ENCODE data around the gene HDAC4.

The HDAC4 gene

DNA sequence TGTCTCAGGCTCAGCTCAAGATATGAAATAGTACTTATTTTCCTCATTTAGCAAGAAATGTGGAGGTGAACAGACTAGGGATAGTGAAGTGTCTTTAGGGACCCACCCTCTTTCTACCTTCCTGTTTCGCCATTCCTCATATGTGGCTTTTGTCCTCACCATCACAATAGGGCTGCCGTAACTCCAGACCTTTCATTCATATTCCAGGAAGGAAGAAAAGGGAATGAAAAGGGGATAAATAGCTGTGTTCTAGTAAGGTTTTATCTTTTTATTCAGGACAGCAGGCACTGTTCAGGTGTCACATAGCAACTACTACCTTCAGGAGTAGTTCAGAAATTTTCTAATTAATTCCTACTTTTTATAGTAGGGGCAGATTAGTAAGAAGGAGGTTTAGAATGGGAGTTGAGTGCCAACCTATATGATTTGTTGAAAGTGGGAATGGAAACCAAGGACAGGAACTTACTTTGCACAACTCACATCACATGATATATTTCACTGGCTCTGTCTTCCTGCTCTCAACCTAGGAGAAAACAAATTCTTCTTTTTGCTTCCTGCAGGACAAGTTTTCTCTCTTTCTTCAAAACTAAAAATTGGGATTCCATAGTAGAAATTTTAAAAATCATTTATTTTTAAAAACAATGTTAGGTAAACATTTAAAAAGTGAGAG lies 36.0 kb upstream of the HDAC4 start:
- Histone ChIP-seq H3K9ac (ENCODE audit: insufficient read length, low read depth) (no peak overlapping the region), H3K4me3 (ENCODE audit: insufficient read length, low read depth) (no peak overlapping the region), H3K27me3 (ENCODE audit: insufficient read depth, insufficient read length) (peaks cover 29% of the 10 kb centered on the region), H3K4me1 (ENCODE audit: insufficient read depth, insufficient read length) (peaks cover 9% of the 10 kb centered on the region), H3K9me3 (ENCODE audit: insufficient read depth, low read length) (no peaks in the 10 kb centered on the region), H3K36me3 (ENCODE audit: insufficient read depth, insufficient read length, low read length) (no peaks in the 10 kb centered on the region)
- no peak for TF ChIP-seq YY1 (IDR thresholded peaks at IDR 0.05; ENCODE audit: insufficient read depth, insufficient read length)
- TF ChIP-seq SUZ12 (IDR thresholded peaks at IDR 0.05; ENCODE audit: extremely low read depth, insufficient read depth, insufficient read length), result no peak
- no peak for TF ChIP-seq ZNF274 (IDR thresholded peaks at IDR 0.05; ENCODE audit: low read depth, low read length)
- DNase-seq (ENCODE audit: low read depth, low spot score), result no peak

DNA sequence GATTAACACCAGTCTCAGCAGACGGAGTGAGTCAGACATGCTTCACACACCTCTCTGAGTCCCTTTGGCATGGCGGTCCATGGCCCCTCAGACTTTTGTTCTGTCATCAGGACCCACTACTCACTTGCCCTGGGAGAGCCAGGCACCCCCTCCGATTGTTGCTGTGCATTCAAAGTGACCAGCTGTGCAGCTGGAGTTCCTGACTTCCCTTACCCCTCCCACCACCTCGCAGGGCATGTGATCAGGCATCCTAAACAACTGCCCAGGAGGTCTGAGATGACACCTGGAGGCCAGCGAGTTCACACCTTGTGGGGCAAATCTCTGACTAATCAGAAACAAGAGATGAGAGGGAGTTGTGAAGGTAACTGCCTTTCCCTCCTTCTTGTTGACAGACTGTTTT lies 35.3 kb upstream of the HDAC4 start:
- DNase-seq (ENCODE audit: low read depth, low spot score), result no peak
- Histone ChIP-seq H3K27me3 (ENCODE audit: insufficient read depth, insufficient read length) (peaks cover 22% of the 10 kb centered on the region), H3K9me3 (ENCODE audit: insufficient read depth, low read length) (no peaks in the 10 kb centered on the region), H3K9ac (ENCODE audit: insufficient read length, low read depth) (no peak overlapping the region), H3K36me3 (ENCODE audit: insufficient read depth, insufficient read length, low read length) (no peaks in the 10 kb centered on the region), H3K4me3 (ENCODE audit: insufficient read length, low read depth) (no peak overlapping the region), H3K4me1 (ENCODE audit: insufficient read depth, insufficient read length) (peaks cover 9% of the 10 kb centered on the region)
- TF ChIP-seq YY1 (IDR thresholded peaks at IDR 0.05; ENCODE audit: insufficient read depth, insufficient read length) (no peak), ZNF274 (IDR thresholded peaks at IDR 0.05; ENCODE audit: low read depth, low read length) (no peak), SUZ12 (IDR thresholded peaks at IDR 0.05; ENCODE audit: extremely low read depth, insufficient read depth, insufficient read length) (no peak)

DNA sequence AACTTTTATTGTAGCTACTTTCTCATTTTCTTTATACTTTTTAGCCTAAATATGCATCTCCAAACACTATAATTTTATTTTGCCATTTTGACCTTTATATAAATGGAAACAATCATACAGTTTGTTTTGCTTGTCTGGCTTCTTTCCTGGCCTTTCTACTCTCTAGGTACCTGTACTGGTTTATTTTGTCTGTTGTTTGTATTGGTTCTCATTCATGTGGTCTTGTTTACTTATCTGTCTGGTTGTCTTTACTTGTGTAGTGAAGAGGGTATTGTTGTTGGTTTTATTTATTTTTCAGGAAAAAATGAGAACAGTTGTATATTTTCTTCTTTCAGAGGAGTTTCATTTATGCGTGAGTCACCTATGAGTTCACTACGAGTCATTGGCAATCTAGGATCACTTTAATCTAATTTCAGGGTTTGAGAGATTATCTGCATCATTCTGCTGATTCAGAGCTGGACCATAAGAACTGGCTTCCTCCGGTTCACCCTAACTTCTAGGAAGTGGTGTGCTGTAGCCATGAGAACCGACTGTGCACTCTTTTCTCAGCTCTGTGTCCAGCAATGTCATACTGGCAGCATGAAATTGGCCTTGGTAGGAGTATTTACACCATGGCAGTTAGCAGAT lies 33.1 kb upstream of the HDAC4 start:
- H3K36me3 ChIP-seq (ENCODE audit: insufficient read depth, insufficient read length, low read length), result no peaks in the 10 kb centered on the region
- peaks cover 1% of the 10 kb centered on the region for H3K27me3 ChIP-seq (ENCODE audit: insufficient read depth, insufficient read length)
- TF ChIP-seq SUZ12 (IDR thresholded peaks at IDR 0.05; ENCODE audit: extremely low read depth, insufficient read depth, insufficient read length), result no peak
- no peak for TF ChIP-seq YY1 (IDR thresholded peaks at IDR 0.05; ENCODE audit: insufficient read depth, insufficient read length)
- TF ChIP-seq ZNF274 (IDR thresholded peaks at IDR 0.05; ENCODE audit: low read depth, low read length), result no peak
- no peaks in the 10 kb centered on the region for H3K4me1 ChIP-seq (ENCODE audit: insufficient read depth, insufficient read length)
- DNase-seq (ENCODE audit: low read depth, low spot score), result no peak
- no peaks in the 10 kb centered on the region for H3K9me3 ChIP-seq (ENCODE audit: insufficient read depth, low read length)
- H3K4me3 ChIP-seq (ENCODE audit: insufficient read length, low read depth), result no peak overlapping the region
- H3K9ac ChIP-seq (ENCODE audit: insufficient read length, low read depth), result no peak overlapping the region

DNA sequence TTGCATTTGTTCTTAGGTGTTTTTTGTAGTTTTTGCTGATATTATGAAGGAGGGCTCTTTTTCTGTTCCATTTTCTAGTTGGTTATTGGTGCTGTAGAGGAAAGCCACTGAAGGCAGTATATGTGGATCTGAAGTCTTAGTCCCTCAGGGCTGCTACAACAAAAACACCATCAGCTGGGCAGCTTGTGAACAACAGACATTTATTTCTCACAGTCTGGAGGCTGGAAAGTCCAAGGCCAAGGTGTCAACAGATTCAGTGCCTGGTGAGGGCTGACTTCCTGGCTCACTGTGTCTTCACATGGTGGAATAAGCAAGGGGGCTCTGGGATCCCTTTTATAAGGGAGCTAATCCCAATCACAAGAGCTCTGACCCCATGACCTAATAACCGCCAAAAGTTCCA lies 31.4 kb upstream of the HDAC4 start:
- no peaks in the 10 kb centered on the region for H3K36me3 ChIP-seq (ENCODE audit: insufficient read depth, insufficient read length, low read length)
- no peak for DNase-seq (ENCODE audit: low read depth, low spot score)
- no peaks in the 10 kb centered on the region for H3K27me3 ChIP-seq (ENCODE audit: insufficient read depth, insufficient read length)
- TF ChIP-seq SUZ12 (IDR thresholded peaks at IDR 0.05; ENCODE audit: extremely low read depth, insufficient read depth, insufficient read length), result no peak
- no peak for TF ChIP-seq ZNF274 (IDR thresholded peaks at IDR 0.05; ENCODE audit: low read depth, low read length)
- TF ChIP-seq YY1 (IDR thresholded peaks at IDR 0.05; ENCODE audit: insufficient read depth, insufficient read length), result no peak
- no peaks in the 10 kb centered on the region for H3K9me3 ChIP-seq (ENCODE audit: insufficient read depth, low read length)
- H3K4me1 ChIP-seq (ENCODE audit: insufficient read depth, insufficient read length), result no peaks in the 10 kb centered on the region
- H3K9ac ChIP-seq (ENCODE audit: insufficient read length, low read depth), result no peak overlapping the region
- H3K4me3 ChIP-seq (ENCODE audit: insufficient read length, low read depth), result no peak overlapping the region

DNA sequence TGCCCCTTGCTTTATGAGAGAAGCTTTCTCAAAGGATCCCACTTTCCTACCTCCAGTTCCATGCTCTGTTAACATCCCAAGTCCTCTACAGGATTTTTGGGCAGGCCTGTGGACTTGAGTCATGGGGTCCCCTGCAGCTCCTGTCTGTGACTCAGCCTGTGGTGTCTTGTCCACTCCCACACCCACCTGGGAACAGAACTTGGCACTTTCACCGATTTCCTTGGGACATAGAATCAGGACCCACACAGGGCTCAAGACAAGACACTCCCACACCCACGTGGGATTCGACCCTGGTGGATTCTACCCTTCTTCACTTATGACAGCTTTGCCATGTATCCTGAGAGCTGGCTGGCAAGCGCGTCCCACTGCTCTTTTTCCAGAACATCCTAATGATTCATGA lies 30.7 kb upstream of the HDAC4 start:
- Histone ChIP-seq H3K4me1 (ENCODE audit: insufficient read depth, insufficient read length) (no peaks in the 10 kb centered on the region), H3K36me3 (ENCODE audit: insufficient read depth, insufficient read length, low read length) (no peaks in the 10 kb centered on the region), H3K9me3 (ENCODE audit: insufficient read depth, low read length) (no peaks in the 10 kb centered on the region), H3K27me3 (ENCODE audit: insufficient read depth, insufficient read length) (no peaks in the 10 kb centered on the region), H3K9ac (ENCODE audit: insufficient read length, low read depth) (no peak overlapping the region), H3K4me3 (ENCODE audit: insufficient read length, low read depth) (no peak overlapping the region)
- DNase-seq (ENCODE audit: low read depth, low spot score), result no peak
- TF ChIP-seq SUZ12 (IDR thresholded peaks at IDR 0.05; ENCODE audit: extremely low read depth, insufficient read depth, insufficient read length) (no peak), ZNF274 (IDR thresholded peaks at IDR 0.05; ENCODE audit: low read depth, low read length) (no peak), YY1 (IDR thresholded peaks at IDR 0.05; ENCODE audit: insufficient read depth, insufficient read length) (no peak)

DNA sequence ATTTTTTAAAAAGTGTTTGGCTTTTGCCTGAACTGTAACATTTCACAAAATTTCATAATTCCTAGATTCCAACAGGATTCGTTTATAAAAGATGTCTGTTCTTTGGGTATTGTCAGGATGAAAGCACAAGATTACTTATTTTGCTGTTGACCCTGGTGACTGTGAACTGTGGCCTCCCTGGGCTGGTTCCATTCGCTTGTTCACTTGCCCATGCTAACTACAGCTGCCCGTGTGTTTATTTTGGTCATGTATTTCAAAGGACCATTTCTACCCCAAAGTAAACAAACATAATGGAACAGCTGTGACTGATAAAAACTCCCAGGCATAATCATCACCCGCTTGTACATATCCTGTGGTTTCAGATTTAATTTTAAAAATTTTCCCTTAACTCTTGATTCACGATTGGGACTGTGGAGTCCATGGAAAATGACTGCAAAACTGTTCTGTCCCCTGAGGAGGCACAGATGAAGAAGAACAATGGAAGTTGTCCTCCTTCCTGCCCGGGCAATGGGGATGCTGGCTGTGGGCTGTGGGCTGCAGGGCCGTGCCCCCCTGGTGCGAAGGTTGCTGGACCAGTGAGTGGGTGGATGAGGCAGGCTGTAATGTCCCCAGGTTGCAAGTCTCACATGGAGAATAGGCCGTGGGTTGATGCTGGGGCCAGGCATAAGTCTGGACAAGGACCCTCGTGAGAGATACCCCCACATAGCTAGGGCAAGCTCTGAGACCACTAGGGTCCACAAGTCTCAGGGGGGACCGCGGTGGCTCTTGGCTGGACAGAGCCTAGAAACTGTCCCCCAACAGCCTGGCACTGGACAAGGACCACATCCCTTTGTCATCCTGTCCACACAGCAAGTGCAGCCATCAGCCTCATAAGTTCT lies 28.9 kb upstream of the HDAC4 start:
- TF ChIP-seq SUZ12 (IDR thresholded peaks at IDR 0.05; ENCODE audit: extremely low read depth, insufficient read depth, insufficient read length) (no peak), YY1 (IDR thresholded peaks at IDR 0.05; ENCODE audit: insufficient read depth, insufficient read length) (no peak), ZNF274 (IDR thresholded peaks at IDR 0.05; ENCODE audit: low read depth, low read length) (no peak)
- DNase-seq (ENCODE audit: low read depth, low spot score), result no peak
- Histone ChIP-seq H3K4me1 (ENCODE audit: insufficient read depth, insufficient read length) (no peaks in the 10 kb centered on the region), H3K9ac (ENCODE audit: insufficient read length, low read depth) (no peak overlapping the region), H3K4me3 (ENCODE audit: insufficient read length, low read depth) (no peak overlapping the region), H3K36me3 (ENCODE audit: insufficient read depth, insufficient read length, low read length) (no peaks in the 10 kb centered on the region), H3K9me3 (ENCODE audit: insufficient read depth, low read length) (no peaks in the 10 kb centered on the region), H3K27me3 (ENCODE audit: insufficient read depth, insufficient read length) (no peaks in the 10 kb centered on the region)

DNA sequence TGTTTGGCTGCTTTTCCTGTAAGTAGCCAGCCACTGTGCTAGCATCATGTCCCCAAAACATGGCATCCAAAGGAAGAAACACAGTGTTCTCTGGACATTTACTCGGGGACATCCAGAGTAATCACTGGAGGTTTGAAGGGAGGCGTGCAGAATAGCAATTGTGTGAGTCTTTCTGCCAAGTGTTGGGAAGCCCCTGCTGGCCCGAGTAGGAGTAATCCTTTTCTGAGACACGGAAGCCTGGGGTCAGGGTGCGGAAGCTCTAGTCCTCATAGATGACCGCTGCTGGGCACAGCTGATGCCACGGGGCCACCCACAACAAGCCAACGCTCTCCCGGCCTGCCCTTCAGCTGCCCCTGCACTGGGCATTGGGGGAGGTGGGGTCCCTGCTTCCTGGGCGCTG lies 24.8 kb upstream of the HDAC4 start:
- no peak for TF ChIP-seq ZNF274 (IDR thresholded peaks at IDR 0.05; ENCODE audit: low read depth, low read length)
- no peak for TF ChIP-seq SUZ12 (IDR thresholded peaks at IDR 0.05; ENCODE audit: extremely low read depth, insufficient read depth, insufficient read length)
- TF ChIP-seq YY1 (IDR thresholded peaks at IDR 0.05; ENCODE audit: insufficient read depth, insufficient read length), result no peak

More for the DNA sequence above, 24.8 kb upstream of the HDAC4 start:
- H3K36me3 ChIP-seq (ENCODE audit: insufficient read depth, insufficient read length, low read length), result no peaks in the 10 kb centered on the region
- no peaks in the 10 kb centered on the region for H3K9me3 ChIP-seq (ENCODE audit: insufficient read depth, low read length)
- H3K4me1 ChIP-seq (ENCODE audit: insufficient read depth, insufficient read length), result no peaks in the 10 kb centered on the region
- DNase-seq (ENCODE audit: low read depth, low spot score), result no peak
- H3K4me3 ChIP-seq (ENCODE audit: insufficient read length, low read depth), result no peak overlapping the region
- no peak overlapping the region for H3K9ac ChIP-seq (ENCODE audit: insufficient read length, low read depth)
- H3K27me3 ChIP-seq (ENCODE audit: insufficient read depth, insufficient read length), result no peaks in the 10 kb centered on the region
